Activated CD4-positive, alpha-beta T cell treated with anti-CD3 and anti-CD28 coated beads, Interleukin-2, amount 50 U/mL, for 24 hours (primary cell): ENCODE data around the gene APLF.
"Not testable (repeated sequence)": the region's sequence is repeated elsewhere in the genome, so short reads cannot be mapped to it uniquely, and the experiment has no call there.

Source experiments
- DNase-seq, 2 donors: peaks; one replicate each; pipeline ENCODE4 v3.0.0-alpha.2; 2020; ENCODE audit warnings: low read depth in 1 of 2, low spot score in 1 of 2

APLF gene

DNA sequence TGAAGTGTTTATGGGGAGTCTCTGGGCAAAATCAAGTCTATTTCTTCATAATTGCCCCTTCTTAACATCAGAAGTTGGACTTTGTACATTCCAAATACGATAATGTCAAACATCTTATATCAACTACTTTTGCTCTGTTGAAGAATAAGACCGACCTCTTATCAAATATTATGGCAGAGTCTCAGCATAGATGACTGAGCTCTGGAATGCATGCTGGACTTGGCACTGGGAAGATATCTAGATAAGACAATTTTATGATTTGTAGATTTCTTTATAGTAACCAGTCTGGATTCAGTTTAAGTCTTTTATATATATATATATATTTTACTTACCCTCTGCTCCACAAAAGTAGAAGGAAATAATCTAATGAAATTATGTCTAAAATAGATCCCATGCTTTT is 8.2 kb downstream of the APLF start:
- DNase-seq = no peak

DNA sequence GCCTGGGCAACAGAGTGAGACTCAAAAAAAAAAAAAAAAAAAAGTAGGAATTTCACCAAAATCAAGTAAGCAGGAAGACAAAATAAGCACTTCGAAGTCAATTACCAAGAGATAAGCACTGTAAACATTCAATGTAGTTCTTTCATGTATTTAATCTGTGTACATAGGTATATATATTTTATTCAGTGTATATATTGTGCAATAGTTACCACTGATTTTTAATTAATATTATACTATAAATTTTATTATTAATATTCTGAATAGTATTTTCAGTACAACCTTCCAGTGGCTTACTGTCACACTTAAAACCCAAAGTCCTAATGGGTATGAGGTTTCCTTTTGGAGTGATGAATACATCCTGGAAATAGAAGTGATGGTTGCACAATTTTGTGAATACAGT is 9.1 kb downstream of the APLF start:
- no peak for DNase-seq

- DNase-seq = no peak
These were observed 11.3 kb downstream of the APLF start for GRCh38 chr2:68478688-68479087.

- DNase-seq = no peak
These were observed 15.0 kb downstream of the APLF start for GRCh38 chr2:68482296-68482820.

- DNase-seq = no peak
These were observed 15.6 kb downstream of the APLF start for GRCh38 chr2:68483011-68483410.

- DNase-seq = no peak
These were observed 20.5 kb downstream of the APLF start for GRCh38 chr2:68487773-68488355.

DNA sequence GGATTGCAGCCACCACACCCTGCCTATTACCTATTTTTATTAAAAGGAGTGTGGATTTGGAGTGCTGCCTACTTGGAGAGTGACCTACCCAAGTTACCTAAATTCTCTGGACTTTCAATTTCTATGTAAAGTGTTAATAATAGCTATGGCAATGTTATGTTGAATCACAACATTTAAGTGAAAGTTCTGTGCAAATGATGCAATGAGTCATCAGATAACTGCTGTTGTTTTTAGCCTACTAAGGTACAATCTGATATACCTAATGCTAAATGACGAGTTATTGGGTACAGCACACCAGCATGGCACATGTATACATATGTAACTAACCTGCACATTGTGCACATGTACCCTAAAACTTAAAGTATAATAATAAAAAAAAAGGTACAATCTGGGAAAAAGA is 21.2 kb downstream of the APLF start:
- DNase-seq = not testable (repeated sequence)

DNA sequence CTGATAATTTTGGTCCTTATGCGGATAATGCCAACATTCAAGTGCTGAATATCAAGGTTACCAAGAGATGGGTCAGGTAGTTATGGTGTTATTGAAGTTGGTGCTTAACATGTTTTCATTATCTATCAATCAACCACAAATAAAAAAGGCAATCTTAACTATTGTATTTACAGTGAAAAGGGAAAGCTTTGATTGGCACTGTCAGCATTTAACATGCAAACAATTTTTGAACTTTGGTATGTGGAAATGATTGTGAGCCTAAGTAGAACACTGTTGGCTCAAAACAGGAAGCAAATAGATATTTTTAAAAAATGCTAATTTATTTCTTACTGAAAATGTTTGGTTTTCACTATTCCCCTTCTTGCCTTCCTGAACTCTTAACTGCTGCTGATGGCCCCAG is 21.9 kb downstream of the APLF start:
- no peak for DNase-seq

- no peak for DNase-seq
These were observed 24.2 kb downstream of the APLF start for GRCh38 chr2:68491582-68491981.

DNA sequence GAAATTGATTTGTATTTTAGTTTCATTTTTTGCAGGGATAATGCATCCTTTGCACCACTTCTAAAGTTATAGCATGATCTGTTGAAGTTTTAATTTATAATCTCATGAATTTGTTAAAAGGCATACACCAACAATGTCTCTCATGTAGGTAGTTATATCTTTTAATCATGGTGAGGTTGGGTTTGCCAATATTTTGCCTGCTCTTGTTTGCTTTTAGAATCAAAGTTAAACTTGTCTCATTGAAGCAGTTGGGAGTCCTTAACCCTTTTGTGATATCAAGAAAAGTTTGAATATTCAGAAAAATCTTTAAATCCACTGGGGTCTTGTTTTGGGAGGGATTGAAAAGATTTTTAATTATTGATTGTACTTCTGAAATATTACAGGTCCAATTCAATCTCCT is 31.7 kb downstream of the APLF start:
- no peak for DNase-seq

- DNase-seq = no peak
These were observed 33.3 kb downstream of the APLF start for GRCh38 chr2:68500649-68501048.

GRCh38 chr2:68501768-68502167 is 34.4 kb downstream of the APLF start:
- DNase-seq = no peak

DNA sequence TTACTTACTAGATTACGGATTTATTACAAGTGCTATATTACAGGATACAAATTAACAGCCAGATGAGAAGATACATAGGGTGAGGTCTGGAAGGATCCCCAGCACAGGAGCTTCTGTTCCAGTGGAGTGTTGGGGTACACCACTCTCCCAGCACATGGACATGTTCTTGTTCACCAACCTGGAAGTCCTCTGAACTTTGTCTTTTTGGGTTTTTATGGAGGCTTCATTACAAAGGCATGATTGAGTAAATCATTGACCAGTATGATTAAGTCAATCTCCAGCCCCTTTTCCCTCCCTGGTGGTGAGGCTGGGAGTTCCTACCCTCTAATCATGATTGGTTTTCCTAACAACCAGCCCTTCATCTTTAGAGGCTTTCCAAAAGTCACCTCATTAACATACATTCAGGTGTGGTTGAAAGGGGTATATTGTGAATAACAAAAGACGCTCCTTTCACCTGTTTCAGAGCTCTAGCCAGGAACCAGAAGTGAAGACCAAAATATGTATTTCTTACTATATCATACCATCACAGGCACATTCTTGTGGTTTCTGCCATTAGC is 38.3 kb downstream of the APLF start:
- no peak for DNase-seq

DNA sequence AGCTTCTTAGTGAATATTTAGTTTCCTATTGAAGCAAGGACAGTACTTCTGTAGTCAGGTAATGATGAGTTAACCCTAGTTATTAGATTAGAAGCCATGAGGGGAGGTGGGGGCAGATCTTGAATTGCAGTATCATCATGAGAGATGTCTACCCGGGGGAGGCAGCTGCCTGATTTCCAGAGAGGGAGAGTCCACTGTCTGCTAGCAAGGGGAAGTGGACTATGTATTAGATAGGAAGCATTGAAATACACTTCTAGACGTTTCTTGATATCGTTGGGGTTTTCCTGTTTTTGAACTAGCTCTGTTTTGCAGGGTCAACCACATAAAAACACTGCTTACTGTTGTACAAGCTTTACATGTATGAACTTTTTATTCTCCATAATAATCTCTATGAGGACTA is 38.8 kb downstream of the APLF start:
- no peak for DNase-seq

DNA sequence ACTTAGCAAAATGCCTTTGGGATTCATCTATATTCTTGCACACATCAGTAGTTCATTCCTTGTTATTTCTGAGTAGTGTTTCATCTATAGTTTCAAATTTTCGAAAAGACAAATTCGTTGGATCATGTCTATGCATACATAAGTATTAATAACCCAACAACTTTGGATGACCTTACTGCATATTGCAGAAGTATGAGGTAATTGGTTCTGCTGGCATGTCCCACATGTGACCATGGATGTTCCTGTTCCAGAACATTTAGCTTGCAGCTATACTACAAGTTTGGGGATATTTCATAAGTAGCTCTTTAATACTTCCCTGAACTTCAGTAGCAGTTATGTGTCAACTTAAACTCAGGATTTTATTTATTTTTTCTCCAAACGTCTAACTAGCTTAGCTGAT is 44.9 kb downstream of the APLF start:
- DNase-seq = no peak

- DNase-seq = no peak
These were observed 45.6 kb downstream of the APLF start for GRCh38 chr2:68512966-68513365.

DNA sequence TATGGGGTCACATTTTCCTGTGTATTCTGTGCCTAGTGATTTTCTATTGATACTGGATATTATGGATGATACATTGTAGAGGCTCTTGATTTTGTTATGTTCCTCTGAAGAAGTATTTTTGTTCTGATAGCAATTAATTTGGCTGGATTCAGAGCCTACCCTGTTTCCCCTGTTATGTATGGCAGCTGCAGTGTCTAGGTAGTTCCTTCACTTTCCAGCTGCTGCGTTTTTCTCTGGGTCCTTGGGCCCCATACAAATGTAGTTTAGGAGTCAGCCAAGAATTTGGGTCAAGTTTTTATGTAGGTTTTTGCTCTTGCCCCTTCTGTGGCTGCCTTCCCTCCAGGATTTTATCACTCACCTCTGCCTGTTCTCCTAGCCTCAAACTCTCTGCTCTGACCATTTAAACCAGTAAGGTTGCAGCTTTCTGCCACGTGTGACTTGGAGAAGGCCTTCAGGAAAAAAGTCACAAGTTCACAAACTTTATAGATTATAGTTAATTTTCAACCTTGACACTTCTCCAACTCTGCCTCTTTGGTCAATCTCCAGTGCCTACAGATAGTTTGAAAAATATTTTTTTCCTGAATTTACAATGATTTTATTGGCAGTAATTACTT is 47.0 kb downstream of the APLF start:
- DNase-seq = no peak

DNA sequence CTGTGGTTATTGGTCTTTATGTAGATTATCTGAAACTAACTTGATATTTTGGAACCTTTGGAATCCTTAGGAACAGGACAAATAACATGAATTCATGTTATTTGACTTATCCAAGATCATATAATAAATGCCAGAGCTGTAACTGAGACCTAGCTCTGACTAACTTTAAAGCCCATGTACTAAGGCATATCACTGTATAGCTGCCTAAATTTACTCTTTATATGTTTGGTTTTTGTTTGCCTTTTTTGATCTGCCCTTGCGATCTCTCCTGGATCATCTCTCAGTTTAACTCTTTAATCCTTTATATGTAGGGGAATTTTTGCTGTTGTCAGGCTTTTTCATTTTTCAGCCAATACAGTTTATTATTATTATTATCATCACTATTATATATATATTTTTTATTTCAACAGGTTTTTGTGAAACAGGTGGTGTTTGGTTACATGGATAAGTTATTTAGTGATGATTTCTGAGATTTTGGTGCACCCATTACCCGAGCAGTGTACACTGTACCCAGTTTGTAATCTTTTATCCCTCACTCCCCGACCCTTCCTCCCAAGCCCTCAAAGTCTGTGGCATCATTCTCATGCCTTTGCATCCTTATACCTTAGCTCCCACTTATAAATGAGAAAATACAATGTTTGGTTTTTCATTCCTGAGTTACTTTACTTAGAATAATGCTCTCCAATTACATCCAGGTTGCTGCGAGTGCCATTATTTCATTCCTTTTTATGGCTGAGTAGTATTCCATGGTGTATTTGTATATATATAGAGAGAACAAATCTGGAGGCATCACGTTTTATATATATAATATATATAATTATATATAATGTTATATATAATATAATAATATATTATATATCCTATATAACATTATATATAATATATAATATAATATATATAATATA is 48.9 kb downstream of the APLF start:
- DNase-seq = no peak

DNA sequence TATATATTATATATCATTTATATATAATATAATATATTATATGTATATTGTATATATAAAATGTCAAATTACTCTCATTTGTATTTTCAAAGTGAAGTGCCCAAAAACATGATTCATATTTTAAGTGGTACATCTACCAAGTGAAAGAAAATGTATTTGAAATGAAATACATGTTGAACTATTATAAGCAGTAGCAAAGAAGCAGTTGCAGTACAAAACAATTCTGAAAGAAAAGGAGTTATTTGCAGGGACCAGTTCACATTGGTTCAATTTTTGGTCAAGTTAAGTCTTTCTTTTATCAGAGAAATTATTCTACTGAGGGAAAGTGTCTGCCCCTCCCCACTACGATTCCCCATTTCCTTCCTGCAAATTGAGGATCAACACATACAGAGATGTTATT is 51.9 kb downstream of the APLF start:
- DNase-seq = no peak

- no peak for DNase-seq
These were observed 53.7 kb downstream of the APLF start for GRCh38 chr2:68521037-68521436.

GRCh38 chr2:68526943-68527342 is 59.6 kb downstream of the APLF start:
- not testable (repeated sequence) for DNase-seq
